A172 (cell line): ENCODE results near the gene INPP5B. TPM values are rescaled to one million over a fixed set of nuclear protein-coding genes. Genes with fewer than 3 reads are reported as not detected.

ENCODE experiments used
- DNase-seq: peaks from one replicate; pipeline ENCODE4 v3.0.0-alpha.2; 2015; ENCODE audit warnings: low spot score
- total RNA-seq: library from RNA; depleted of rRNA; stranded (reverse); fragments of >200 nt; shearing (Covaris generic); gene quantifications from 2 replicates; pipeline ENCODE4 v1.2.3, GENCODE V29; 2014

The INPP5B gene
- total RNA-seq, 1 experiment from 2014 or later, result 9.1 TPM

DNA sequence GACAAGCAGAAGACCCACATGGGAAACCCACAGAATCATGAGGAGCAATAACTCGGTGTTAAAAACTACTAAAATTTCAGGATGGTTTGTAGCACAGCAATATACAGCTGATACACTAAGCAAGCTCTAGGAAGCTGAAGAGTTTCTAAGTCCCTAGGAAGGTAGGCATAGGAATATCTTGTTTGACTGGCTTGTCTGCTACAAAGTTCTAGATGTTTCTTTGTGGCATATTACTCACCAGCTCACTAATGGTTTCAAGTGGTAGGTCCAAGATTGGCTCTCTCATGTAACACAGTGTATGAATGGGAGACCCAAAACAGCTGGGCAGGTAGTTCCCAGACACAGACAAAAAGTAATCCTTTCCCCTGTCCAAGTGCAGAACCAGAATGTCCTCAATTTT is 74.2 kb downstream of the INPP5B start:
- DNase-seq, result no peak

GRCh38 chr1:37868466-37868865 is 78.4 kb downstream of the INPP5B start:
- DNase-seq, result no peak

- no peak for DNase-seq
Observed at GRCh38 chr1:37867784-37868183, 79.1 kb downstream of the INPP5B start.

- DNase-seq, result no peak
Observed at GRCh38 chr1:37866491-37866890, 80.4 kb downstream of the INPP5B start.

- peak; percentile 60 for DNase-seq
Observed at GRCh38 chr1:37865348-37866120, 81.3 kb downstream of the INPP5B start.

DNA sequence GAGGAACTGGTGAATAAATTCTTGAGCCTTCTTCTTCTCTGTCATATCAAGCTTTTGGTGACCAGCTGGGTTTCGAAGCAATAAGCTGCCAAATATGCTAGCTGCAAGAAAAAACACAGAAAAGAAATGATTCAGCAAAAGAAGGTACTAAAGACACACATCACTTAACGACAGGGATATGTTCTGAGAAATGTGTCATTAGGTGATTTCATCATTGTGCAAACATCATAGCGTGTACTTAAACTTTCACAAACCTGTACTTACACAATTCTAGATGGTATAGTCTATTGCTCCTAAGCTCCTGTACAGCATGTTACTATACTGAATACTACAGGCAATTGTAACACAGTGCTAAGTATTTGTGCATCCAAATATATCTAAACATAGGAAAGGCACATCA is 84.5 kb downstream of the INPP5B start:
- no peak for DNase-seq

GRCh38 chr1:37861151-37861550 is 85.7 kb downstream of the INPP5B start:
- no peak for DNase-seq

- DNase-seq, result no peak
Observed at GRCh38 chr1:37860346-37860666, 86.5 kb downstream of the INPP5B start.

DNA sequence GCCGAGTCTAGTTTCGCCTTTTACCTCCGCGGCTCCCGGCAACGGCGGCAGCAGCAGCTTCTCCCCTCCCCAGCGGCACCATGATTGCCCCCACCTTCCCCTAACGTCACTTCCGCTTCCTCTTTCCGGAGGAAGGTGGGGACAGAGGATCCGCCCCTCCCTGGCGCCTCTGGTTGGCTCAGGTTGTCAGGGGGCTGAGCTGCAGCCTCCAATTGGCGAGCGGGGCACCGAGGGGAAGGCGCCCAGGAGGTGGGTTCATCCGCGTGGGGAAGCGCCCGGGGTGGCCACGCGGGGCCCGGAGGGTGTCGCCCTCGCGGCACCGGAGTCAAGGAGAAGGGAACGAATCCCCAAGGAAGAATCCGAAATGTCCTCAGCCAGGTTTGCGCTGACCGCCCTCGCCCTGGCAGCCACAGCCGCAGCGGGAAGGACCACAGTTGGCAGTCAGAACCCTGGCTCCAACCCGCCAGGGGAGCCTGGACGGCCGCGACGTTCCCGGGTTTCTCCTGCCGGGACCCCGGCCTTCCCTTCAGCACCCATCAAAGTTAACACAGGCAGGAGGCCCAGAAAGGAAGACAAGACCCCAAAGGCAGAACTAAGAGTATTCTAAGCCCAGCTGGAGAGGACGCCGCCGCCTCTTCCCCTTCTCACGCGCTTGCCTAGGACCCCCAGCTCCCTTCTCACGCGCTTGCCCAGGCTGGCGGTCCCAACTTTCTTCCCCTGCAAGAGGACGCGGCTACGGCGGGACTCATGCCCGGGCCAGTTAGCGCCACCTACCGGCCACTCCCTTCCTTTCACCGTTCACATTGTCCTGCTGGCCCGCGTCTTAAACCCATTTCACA is 87.1 kb downstream of the INPP5B start, which contains the start of gene MTF1:
Gene MTF1, minus strand, starts transcription at position 86 of the 839 bp plus-strand sequence. CDS start 1,934 bp downstream, outside the sequence.
- DNase-seq, result peak; percentile 90

DNA sequence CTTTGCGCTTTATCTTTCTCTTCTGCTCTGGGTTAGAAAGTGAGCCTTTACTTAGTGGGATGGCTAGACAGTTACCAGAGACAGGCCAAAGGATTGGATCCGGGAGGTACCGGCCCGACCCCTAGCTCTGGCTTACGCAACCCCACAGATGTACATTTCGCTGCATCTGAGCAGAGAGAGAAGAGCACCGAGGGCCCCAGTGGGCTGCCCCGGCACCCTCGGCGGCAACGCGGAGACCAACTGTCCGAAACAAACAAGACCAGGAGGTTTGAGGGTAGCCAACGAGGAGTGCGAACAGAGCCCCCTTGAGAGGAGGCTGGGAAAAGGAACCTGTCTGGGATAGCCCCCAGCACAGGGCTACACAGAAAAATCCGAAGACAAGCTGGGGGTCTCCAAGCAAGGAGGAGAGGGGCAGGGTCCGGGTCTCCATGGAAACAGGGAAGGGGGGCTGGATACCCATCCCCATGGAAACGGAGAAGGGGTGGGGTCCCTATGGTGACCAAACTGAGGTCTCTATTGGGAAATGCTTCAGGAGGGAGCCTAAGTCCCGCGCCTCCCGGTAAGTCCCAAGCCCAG is 87.8 kb downstream of the INPP5B start:
- no peak for DNase-seq

DNA sequence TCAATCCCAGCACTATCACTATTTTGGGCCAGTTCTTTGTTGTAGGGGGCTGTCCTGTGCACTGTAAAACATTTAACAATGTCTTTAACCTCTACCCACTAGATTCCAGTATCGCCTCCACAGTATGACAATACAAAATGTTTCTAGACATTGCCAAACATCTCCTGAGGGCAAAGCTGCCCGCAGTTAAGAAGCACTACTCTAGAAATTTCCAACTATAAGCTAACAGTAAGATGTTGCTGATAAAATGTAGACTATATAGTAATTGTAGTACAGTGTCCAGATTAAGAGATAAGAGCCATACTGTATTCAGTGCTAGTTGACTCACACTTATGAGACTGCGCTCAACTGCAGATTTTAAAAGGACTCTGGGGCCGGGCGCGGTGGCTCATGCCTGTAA is 92.4 kb downstream of the INPP5B start:
- DNase-seq, result no peak

DNA sequence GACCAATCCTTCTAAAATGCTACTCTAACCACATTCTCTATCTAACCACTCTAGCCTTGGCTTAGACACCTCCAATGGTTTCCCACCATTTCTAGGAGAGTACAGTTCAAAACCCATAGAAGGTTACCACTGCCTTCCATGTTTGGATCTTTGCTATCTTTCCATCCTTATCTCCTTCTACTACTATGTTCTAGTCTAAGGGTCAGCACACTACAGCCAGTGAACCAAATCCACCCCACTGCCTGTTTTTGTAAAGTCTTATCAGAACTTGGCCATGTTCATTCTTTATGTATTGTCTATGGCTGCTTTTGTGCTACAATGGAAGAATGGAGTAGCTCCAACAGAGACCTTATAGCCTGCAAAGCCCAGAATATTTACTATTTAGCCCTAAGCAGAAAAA is 93.7 kb downstream of the INPP5B start:
- DNase-seq, result no peak

DNA sequence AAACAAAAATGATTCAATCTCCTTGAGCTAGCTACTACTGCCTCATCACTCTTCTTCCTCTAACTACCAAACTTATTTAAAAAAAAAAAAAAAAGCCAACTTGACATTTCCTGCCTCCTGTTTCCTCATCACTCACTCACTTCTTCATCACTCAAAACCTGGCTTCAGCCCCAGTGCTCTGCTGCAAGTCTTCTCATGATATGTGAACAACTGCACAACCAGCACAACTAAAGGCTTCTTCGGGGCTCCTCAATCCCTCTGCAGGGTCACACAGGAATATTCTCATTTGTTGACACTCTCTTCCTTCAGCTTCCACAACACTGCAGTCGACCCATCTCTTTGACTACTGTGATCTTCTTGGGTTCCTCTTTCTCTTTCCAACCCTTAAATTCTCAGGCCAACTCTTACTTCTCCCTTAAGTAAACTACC is 95.1 kb downstream of the INPP5B start:
- no peak for DNase-seq

DNA sequence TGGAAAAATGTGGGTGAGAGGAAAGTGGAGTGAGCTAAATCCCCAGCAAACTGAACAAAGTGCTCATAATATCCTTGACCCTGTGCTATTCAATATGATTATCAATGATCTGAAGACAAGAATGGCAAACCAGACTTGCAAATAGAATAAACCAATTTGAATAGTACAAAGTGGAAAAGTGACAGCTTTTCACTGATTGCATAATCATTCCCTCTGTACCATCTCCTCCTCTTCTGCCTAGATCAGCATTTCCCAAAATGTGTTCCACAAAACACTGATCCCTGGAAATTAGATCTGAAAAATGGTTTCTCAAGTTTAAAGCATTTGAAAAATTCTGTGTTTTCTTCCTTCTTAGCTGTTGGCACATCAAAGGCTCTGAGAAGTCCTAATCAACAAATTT is 95.6 kb downstream of the INPP5B start:
- DNase-seq, result no peak

- no peak for DNase-seq
Observed at GRCh38 chr1:37850352-37850955, 96.4 kb downstream of the INPP5B start.

DNA sequence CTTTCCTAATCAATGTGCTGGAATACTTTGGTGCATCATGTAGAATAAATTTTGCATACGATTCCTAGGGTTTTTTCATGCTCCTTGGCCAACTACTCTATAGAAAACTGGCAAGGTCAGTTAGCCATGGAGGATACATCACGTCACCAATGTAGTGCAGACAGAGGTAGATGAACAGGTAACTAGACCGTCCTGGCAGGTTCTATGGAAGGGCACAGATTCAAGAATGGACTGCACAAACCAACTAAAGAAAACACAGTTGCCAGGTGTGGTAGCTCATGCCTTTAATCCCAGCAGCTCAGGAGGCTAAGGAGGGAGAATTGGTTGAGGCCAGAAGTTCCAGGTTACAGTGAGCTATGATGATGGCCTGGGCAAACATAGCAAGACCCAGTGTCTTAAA is 97.4 kb downstream of the INPP5B start:
- DNase-seq, result no peak

DNA sequence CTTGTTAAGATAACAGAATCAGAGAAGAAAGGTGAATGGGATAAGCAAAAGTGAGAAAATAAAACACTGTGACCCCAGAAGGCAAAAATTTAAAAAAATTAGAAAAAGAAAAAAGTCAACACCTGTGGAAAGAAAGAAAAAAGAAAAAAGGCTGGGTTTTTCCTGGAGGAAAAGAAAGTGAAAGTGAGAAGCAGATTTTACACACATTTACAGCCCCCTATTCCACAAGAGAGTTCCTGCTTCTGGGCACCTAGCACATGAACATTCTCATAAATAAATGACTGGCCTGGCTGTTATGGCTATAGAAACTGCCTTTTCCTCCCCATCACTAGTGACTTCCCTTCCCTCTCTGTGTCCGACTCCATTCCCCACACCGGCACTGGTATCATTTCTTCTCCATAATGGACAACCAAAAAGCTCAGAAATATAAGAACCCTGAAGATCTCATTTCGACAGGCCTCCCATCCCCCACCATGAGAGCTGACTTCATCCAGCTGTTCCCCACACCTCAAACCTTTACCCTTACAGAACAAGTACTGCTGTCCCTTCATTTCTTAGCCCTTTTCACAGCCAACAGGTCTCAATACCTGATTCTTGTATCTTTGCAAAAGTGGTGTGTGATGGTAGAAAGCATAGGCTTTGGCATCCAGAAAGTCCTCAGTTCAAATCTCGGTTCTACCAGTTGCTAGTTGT is 100.1 kb downstream of the INPP5B start:
- no peak for DNase-seq

GRCh38 chr1:37845786-37846185 is 101.1 kb downstream of the INPP5B start:
- no peak for DNase-seq

GRCh38 chr1:37845049-37845646 is 101.7 kb downstream of the INPP5B start:
- no peak for DNase-seq

GRCh38 chr1:37844536-37844935 is 102.3 kb downstream of the INPP5B start:
- no peak for DNase-seq

DNA sequence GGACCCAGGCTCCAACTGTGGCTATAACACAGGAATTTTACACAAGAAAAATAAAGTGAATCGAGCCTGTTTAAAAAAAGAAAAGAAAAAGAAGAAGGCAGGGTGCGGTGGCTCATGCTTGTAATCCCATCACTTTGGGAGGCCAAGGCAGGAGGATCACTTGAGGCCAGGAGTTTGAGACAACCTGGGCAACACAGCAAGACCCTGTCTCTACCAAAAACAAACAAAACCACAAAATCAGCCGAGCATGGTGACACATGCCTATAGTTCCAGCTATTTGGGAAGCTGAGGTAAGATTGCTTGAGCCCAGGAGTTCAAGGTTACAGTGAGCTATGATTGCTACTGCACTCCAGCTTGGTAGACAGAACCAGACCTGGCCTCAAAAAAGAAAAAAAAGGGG is 105.2 kb downstream of the INPP5B start:
- no peak for DNase-seq
